GM19035 (cell line): ENCODE data around the gene RBM15.

Source experiments
- ATAC-seq: cut with Tn5 transposase; IDR thresholded peaks from one replicate; pipeline ENCODE4 v1.9.1; 2021; ENCODE audit not compliant: unreplicated experiment

The RBM15 gene

GRCh38 chr1:110338886-110339406, at the start of gene RBM15:
Gene RBM15, plus strand, starts transcription at chr1:110339377. Its CDS starts 29 bp downstream, at chr1:110339406.
- peak; percentile 68 for ATAC-seq

- ATAC-seq: no peak
Measured at GRCh38 chr1:110291241-110292030, 47.7 kb upstream of the RBM15 start.

GRCh38 chr1:110292031-110292741, 47.0 kb upstream of the RBM15 start:
- ATAC-seq: no peak

- no peak for ATAC-seq
Measured at GRCh38 chr1:110293601-110294104, 45.5 kb upstream of the RBM15 start.

GRCh38 chr1:110294308-110294707, 44.9 kb upstream of the RBM15 start:
- ATAC-seq: no peak

GRCh38 chr1:110298991-110299390, 40.2 kb upstream of the RBM15 start:
- ATAC-seq: no peak

GRCh38 chr1:110300412-110301085, 38.6 kb upstream of the RBM15 start:
- ATAC-seq: no peak

- no peak for ATAC-seq
Measured at GRCh38 chr1:110302836-110303235, 36.3 kb upstream of the RBM15 start.

GRCh38 chr1:110305900-110306420, 33.2 kb upstream of the RBM15 start:
- ATAC-seq: no peak

- no peak for ATAC-seq
Measured at GRCh38 chr1:110307239-110307974, 31.8 kb upstream of the RBM15 start.

GRCh38 chr1:110308247-110308646, 30.9 kb upstream of the RBM15 start:
- ATAC-seq: no peak

GRCh38 chr1:110309139-110309538, 30.0 kb upstream of the RBM15 start:
- no peak for ATAC-seq

- ATAC-seq: no peak
Measured at GRCh38 chr1:110309767-110310166, 29.4 kb upstream of the RBM15 start.

GRCh38 chr1:110310300-110310699, 28.9 kb upstream of the RBM15 start:
- no peak for ATAC-seq

- peak; percentile 64 for ATAC-seq
Measured at GRCh38 chr1:110312188-110313121, 26.7 kb upstream of the RBM15 start.

GRCh38 chr1:110316735-110317134, 22.4 kb upstream of the RBM15 start:
- no peak for ATAC-seq

GRCh38 chr1:110318046-110318445, 21.1 kb upstream of the RBM15 start:
- ATAC-seq: no peak

GRCh38 chr1:110319332-110320167, 19.6 kb upstream of the RBM15 start:
- ATAC-seq: no peak

- no peak for ATAC-seq
Measured at GRCh38 chr1:110320168-110320518, 19.0 kb upstream of the RBM15 start.
